ENCODE data around the gene RBM44. TPM values are rescaled to one million over a fixed set of nuclear protein-coding genes. Genes with fewer than 3 reads are reported as not detected.
A peak's percentile ranks its signal among the peaks of the same experiment; 100 is the strongest.
"Not testable (repeated sequence)": the region's sequence is repeated elsewhere in the genome, so short reads cannot be mapped to it uniquely, and the experiment has no call there.

Gene RBM44
- total RNA-seq, 1 donor from 2014 or later: 0.13 TPM

- peak; percentile 96 for ATAC-seq
- peak; percentile 75 for DNase-seq (ENCODE audit: low spot score)
These were observed 23.6 kb upstream of the RBM44 start for GRCh38 chr2:237774811-237775553.

DNA sequence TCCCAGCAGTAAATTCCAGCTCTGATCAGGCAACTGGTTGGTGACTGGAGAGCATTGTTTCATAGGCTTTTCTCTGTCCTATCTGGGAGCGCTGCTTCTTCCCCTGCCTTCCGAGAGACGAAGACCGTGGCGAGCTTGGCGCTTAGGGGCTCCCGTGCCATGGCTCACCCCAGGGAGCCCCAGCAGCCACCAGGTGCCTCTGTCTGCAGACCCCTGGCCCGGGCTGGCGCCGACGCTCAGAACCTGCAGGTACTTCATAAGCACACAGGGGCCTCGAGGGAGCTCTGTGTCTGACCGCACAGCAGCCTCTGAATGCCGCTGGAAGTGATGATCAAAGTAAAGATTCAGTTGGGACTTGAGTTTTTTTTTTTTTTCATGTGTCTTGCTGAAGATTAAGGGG lies 19.1 kb upstream of the RBM44 start:
- no peak for ATAC-seq
- DNase-seq (ENCODE audit: low spot score): no peak

GRCh38 chr2:237782181-237782580 lies 16.4 kb upstream of the RBM44 start:
- ATAC-seq (no peak), DNase-seq (ENCODE audit: low spot score) (no peak)

GRCh38 chr2:237783678-237784077 lies 14.9 kb upstream of the RBM44 start:
- ATAC-seq: not testable (repeated sequence)

DNA sequence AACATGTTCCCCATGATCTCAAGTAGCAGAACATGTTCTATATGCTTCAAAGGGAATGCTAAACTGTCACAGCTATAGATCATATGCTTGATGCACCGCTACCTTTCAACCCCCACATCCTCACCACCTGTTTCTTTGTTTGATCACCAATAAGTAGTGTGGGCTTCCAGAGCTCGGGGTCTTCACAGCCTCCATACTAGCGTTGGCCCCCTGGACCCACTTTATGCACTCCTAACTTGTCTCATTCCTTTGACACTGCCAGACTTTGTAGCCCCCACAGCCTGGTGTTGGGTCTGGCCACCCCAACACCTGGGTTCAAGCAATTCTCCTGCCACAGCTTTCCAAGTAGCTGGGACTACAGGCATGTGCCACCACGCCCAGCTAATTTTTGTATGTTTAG lies 11.6 kb upstream of the RBM44 start:
- ATAC-seq: no peak
- DNase-seq (ENCODE audit: low spot score): no peak

More at GRCh38 chr2:237783678-237784077, 14.9 kb upstream of the RBM44 start:
- not testable (repeated sequence) for DNase-seq (ENCODE audit: low spot score)

GRCh38 chr2:237790353-237790752 lies 8.2 kb upstream of the RBM44 start:
- no peak for DNase-seq (ENCODE audit: low spot score)

DNA sequence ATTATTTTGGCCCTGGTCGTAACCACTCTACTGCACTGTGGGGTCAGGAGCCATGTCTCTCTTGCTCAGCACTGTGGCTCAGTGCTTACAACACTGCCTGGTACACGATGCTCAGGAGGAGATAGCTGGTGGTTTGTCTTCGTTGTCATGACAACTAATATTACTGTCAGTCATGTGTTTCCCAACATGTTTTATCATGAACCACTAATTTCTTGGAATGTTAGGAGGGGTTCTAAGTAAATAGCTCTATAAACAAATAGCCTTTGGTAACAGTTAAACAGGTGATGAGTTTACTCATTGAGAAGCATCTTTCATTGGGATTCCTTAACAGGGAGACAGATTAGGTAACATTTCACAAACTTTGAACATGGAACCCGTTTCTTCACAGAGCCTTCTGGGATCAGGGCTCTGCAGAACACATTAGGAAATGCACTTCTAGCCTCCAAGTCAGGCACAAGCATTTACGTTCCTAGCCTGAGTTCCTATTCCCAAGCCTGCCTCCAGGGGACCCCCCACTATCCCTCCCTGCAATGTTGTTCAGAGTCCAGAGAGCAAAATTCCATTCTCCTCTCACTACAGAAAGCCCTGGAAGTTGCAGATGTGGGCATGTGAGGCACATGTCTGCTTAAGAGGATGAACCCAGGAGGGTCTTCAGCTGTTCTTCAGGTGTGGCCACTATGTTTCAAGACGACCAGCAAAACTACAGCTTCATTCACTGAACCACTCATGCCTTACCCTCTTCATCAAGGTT lies 6.4 kb upstream of the RBM44 start:
- DNase-seq (ENCODE audit: low spot score) (no peak), ATAC-seq (no peak)

More at GRCh38 chr2:237790353-237790752, 8.2 kb upstream of the RBM44 start:
- ATAC-seq: no peak

DNA sequence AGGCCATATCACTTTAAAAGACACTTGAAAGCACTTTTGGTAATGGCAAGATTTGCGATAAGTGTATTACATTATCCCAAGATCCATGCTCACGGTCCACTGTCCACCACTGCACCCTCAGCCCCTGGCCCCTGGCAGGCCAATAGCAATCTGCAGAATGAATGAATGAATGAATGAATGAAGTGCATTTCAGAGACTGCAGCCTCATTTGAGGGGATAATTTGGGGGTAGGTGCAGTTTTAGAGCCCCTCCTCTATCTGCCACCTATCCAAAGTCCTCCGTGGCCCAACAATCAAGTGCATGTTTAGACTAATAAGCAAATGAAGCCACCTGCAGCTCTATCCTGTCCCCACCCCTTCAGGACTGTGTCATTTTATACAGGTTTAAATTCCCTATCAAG lies 1.3 kb upstream of the RBM44 start:
- ATAC-seq (no peak), DNase-seq (ENCODE audit: low spot score) (no peak)

DNA sequence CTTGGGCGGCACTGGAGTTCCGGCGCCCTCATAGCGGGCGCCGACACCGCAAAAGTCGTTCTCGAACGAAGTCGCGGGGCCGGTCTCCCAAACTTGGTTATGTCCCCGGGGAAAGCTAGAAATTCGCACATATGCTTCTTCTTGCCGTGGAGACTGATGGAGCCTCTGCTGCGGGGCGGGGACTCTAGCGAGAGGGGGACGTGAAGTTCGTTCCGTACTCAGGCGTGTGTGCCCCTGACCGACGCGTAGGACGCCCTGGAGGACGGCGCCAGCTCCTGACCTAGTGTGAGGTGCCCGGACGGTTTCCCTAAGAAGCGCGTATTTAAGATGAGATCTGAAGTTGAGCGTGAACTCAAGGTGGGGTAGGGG lies 465 bp downstream of the RBM44 start:
- DNase-seq (ENCODE audit: low spot score) (no peak), ATAC-seq (no peak)

DNA sequence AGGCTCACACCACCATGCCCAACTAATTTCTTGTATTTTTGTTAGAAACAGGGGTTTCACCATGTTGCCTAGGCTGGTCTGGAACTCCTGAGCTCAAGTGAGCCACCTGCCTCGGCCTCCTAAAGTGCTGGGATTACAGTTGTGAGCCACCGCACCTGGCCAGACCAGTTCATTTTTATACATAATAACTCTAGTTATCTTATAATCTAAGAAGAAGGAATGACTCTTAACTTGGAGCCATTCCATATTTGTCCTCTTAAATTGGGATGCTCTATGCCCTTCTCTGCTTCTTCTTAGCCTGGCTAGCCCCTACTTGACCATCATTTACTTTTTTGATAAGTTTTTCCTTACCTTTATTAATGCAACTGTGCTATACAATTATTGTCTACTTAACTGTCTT lies 2.9 kb downstream of the RBM44 start:
- no peak for DNase-seq (ENCODE audit: low spot score)
- ATAC-seq: no peak

DNA sequence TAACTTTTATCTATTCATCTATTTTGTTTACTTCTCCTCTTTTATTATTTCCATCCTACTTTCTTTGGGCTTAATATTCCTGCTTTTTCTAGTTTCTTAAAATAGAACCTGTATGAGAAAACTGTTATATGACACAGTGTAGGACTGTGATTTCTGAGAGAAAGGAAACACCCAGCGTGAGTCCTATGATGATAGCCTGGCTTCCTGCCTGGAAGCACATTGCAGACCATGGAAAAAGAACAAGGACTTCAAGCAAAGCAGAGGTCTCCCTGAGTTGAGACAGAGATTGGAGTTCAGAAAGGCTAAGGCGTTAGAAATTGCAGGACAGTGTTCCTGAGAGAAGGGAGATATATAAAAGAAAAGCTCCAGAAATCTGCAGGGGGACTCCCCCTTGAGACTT lies 7.8 kb downstream of the RBM44 start:
- DNase-seq (ENCODE audit: low spot score): no peak
- no peak for ATAC-seq

DNA sequence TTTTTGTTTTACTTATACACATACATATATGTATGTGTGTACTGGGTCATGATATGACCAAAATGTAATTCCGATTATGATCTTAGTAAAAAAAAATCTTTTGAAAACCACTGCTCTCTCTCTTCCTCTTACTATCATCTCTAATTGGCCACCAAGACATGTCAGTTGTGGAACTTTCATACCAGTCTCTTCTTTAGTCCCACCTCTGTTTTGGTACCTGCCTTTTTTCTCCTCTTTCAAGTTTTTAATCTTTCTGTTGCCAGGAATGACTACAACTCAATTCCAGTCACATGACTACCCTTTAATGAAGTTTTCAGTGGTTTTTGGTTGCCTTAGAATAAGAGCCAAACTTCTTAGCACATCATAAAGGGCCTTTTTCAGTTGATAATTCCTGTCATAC lies 17.1 kb downstream of the RBM44 start:
- no peak for ATAC-seq
- DNase-seq (ENCODE audit: low spot score): no peak

GRCh38 chr2:237816531-237816930 lies 18.0 kb downstream of the RBM44 start:
- no peak for DNase-seq (ENCODE audit: low spot score)
- no peak for ATAC-seq

DNA sequence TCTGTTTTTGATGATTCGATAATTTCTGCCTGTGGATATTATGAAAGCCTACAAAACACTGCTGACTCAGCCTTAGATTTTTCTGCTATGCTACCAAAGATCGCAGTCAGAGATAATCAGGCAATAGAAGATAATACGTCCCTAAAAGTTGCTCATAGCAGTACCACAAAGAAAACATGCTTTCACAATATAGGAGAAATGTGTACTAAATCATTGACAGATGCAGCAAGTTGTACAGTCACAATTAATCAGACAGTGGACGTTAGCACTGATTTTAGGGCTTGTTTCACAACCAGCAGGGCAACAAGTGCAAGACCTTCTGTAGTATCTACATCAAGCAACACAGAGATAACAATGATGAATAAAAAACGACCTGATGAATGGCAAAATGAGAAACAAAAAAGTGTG lies 19.5 kb downstream of the RBM44 start:
- ATAC-seq: peak; percentile 53
- DNase-seq (ENCODE audit: low spot score): no peak

DNA sequence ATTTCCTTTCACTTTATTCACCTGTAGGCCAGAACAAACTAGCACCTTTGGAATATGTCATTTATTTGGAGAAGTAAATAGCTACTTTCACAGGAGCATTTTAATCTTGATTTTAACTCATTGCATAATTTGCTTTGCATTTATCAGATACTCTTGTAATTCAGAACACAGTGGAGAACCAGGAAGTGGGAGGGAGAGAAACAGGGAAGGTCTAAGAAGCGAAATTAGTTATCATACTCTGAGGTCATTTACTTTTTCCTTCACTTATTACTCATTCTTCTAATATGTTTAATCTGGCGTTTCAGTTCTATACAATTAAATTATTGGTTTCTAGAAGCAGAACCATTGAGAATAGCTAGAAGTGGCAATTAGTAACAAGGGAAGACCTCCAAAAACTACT lies 20.7 kb downstream of the RBM44 start:
- no peak for ATAC-seq
- DNase-seq (ENCODE audit: low spot score): no peak

GRCh38 chr2:237820421-237820820 lies 21.8 kb downstream of the RBM44 start:
- no peak for DNase-seq (ENCODE audit: low spot score)
- ATAC-seq: no peak

GRCh38 chr2:237823544-237823943 lies 25.0 kb downstream of the RBM44 start:
- DNase-seq (ENCODE audit: low spot score): no peak
- no peak for ATAC-seq

GRCh38 chr2:237824085-237824484 lies 25.5 kb downstream of the RBM44 start:
- no peak for ATAC-seq
- no peak for DNase-seq (ENCODE audit: low spot score)

GRCh38 chr2:237827421-237827987 lies 28.9 kb downstream of the RBM44 start:
- no peak for DNase-seq (ENCODE audit: low spot score)
- ATAC-seq: peak; percentile 34

DNA sequence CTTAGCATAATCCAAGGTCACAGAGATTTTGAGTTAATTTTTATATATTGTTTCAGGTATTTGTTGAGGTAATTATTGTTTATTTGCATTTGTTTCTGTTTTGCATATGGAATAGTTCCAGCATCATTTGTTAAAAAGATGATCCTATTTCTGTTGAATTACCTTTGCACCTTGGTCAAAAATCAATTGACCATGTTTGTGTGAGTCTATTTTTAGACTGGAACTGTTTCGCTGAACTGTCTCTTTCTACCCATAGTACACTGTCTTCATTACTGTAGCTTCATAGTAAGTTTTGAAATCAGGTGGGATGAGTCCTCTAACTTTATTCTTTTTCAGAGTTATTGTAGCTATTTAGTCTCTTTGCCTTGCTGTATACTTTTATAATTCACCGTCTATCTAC lies 31.9 kb downstream of the RBM44 start:
- ATAC-seq: peak; percentile 89
- DNase-seq (ENCODE audit: low spot score): no peak

- ATAC-seq: no peak
- no peak for DNase-seq (ENCODE audit: low spot score)
These were observed 35.0 kb downstream of the RBM44 start for GRCh38 chr2:237833546-237833945.

DNA sequence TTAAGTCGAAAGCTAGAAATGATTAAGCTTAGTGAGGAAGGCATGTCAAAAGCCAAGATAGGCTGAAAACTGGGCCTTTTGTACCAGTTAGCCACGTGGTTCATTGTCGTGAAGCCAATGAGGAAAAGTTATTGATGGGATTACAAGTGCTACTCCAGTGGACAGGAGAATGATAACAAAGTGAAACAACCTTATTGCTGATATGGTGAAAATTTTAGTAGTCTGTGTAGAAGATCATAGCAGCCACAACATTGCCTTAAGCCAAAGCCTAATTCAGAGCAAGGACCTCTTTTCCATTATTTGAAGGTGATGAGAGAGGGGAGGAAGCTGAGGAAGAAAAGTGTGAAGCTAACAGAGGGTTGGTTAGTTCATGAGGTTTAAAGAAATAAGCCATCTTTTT lies 36.8 kb downstream of the RBM44 start:
- DNase-seq (ENCODE audit: low spot score): no peak
- no peak for ATAC-seq

Measured in left lobe of liver (tissue), 2 donors.